SK-N-SH (cell line): ENCODE results near the gene MAP1LC3A.

Experiments
- SMC3 ChIP-seq: IDR thresholded peaks from 2 replicates; pipeline ENCODE4 v1.6.1; 2012; ENCODE audit warnings: low read depth, low read length, improper control_type of control experiment
- TF ChIP-seq, protein P1 (sequence below): IDR thresholded peaks from 2 replicates; pipeline ENCODE4 v1.6.1; 2012; ENCODE audit warnings: mild to moderate bottlenecking, low read depth, low read length, moderate library complexity
- TF ChIP-seq, protein P2 (sequence below): fragments of 200-600 bp; sonication (generic); IDR thresholded peaks from 2 replicates; pipeline ENCODE4 v1.6.1; 2017; ENCODE audit warnings: antibody characterized with exemption, mild to moderate bottlenecking, moderate library complexity

DNA sequence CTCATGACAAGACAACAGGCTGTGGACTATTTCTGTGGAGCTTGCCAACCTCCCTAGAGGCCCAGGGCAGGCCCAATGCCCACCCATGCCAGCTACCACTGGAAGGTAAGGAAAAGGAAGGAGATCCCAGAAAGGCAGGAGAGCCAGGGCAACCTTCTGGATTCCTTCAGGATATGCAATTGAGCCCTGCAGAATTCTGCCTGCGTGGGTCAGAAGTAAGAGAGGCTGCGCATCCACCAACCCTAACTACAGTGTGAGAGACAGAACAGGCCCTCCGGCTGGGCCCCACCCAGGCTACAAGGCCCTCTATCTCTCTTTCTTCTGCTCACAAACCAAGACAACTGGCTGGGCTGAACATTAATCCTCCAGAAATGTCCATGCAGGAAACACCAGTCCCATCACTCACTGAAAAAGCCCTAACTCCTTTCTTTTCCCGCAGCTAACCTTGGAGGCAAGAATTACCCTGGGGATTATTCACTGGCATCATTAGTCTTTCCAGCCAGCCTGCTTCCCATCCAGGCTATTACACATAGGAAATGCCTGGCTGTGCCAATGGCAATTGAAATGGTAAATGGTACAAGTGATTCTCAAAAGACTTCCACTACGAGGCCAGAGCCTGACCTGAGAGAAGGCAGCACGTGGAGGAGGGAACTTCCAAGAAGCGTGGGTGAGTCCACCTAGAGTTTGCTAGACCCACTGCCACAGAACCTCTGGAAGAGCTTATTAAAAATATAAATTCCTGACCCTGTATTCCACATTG lies 15.2 kb downstream of the MAP1LC3A start:
- TF ChIP-seq, protein P1, sequence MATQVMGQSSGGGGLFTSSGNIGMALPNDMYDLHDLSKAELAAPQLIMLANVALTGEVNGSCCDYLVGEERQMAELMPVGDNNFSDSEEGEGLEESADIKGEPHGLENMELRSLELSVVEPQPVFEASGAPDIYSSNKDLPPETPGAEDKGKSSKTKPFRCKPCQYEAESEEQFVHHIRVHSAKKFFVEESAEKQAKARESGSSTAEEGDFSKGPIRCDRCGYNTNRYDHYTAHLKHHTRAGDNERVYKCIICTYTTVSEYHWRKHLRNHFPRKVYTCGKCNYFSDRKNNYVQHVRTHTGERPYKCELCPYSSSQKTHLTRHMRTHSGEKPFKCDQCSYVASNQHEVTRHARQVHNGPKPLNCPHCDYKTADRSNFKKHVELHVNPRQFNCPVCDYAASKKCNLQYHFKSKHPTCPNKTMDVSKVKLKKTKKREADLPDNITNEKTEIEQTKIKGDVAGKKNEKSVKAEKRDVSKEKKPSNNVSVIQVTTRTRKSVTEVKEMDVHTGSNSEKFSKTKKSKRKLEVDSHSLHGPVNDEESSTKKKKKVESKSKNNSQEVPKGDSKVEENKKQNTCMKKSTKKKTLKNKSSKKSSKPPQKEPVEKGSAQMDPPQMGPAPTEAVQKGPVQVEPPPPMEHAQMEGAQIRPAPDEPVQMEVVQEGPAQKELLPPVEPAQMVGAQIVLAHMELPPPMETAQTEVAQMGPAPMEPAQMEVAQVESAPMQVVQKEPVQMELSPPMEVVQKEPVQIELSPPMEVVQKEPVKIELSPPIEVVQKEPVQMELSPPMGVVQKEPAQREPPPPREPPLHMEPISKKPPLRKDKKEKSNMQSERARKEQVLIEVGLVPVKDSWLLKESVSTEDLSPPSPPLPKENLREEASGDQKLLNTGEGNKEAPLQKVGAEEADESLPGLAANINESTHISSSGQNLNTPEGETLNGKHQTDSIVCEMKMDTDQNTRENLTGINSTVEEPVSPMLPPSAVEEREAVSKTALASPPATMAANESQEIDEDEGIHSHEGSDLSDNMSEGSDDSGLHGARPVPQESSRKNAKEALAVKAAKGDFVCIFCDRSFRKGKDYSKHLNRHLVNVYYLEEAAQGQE, result no peak
- no peak for TF ChIP-seq SMC3
- TF ChIP-seq, protein P2, sequence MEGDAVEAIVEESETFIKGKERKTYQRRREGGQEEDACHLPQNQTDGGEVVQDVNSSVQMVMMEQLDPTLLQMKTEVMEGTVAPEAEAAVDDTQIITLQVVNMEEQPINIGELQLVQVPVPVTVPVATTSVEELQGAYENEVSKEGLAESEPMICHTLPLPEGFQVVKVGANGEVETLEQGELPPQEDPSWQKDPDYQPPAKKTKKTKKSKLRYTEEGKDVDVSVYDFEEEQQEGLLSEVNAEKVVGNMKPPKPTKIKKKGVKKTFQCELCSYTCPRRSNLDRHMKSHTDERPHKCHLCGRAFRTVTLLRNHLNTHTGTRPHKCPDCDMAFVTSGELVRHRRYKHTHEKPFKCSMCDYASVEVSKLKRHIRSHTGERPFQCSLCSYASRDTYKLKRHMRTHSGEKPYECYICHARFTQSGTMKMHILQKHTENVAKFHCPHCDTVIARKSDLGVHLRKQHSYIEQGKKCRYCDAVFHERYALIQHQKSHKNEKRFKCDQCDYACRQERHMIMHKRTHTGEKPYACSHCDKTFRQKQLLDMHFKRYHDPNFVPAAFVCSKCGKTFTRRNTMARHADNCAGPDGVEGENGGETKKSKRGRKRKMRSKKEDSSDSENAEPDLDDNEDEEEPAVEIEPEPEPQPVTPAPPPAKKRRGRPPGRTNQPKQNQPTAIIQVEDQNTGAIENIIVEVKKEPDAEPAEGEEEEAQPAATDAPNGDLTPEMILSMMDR, result no peak
